Lower leg skin (tissue), 4 donors: Measurements from ENCODE around the gene FGF9. TPM values are rescaled to one million over a fixed set of nuclear protein-coding genes. Genes with fewer than 3 reads are reported as not detected.
A peak's percentile ranks its signal among the peaks of the same experiment; 100 is the strongest.

Experiments
- DNase-seq, 2 donors: peaks; one replicate each; pipeline ENCODE4 v3.0.0-alpha.2; 2019; ENCODE audit warnings: low spot score in 2 of 2
- H3K4me3 ChIP-seq: fragments of 200-600 bp; sonication (generic); 2 replicates; pipeline ENCODE4 v1.5.1; 2017; ENCODE audit warnings: mild to moderate bottlenecking, low read depth; ENCODE audit not compliant: poor library complexity, severe bottlenecking
- POLR2A ChIP-seq, 2 donors: fragments of 450-650 bp; IDR thresholded peaks; one replicate each; pipeline ENCODE4 v1.6.1; 2016 to 2017; ENCODE audit warnings: antibody characterized with exemption in 2 of 2, mild to moderate bottlenecking in 1 of 2, moderate library complexity in 1 of 2
- WGBS, 2 donors: methylation state at CpG; one replicate each; pipeline ENCODE4 v1.1.5; 2018; 5-methylcytosine and 5-hydroxymethylcytosine counted together
- intact Hi-C: fragments of 100-400 bp; cut with DNase I; formaldehyde crosslinking; loops from one replicate; pipeline ENCODE4 v1.15.0; 2023; ENCODE audit warnings: low total_unique reads
- total RNA-seq, 4 donors: library from RNA; depleted of rRNA; stranded (reverse); fragments of >200 nt; gene quantifications; one replicate each; pipeline ENCODE4 v1.1.0, GENCODE V29; 2016
- TF ChIP-seq, protein P1 (sequence below), 3 donors: fragments of 450-650 bp; IDR thresholded peaks; one replicate each; pipeline ENCODE4 v1.5.1; 2016; ENCODE audit warnings: antibody characterized with exemption in 3 of 3, mild to moderate bottlenecking in 3 of 3, moderate library complexity in 2 of 3

Gene FGF9
- total RNA-seq, 4 donors from 2014 or later = 0.13 to 0.25 (median 0.15) TPM; not detected in 1

DNA sequence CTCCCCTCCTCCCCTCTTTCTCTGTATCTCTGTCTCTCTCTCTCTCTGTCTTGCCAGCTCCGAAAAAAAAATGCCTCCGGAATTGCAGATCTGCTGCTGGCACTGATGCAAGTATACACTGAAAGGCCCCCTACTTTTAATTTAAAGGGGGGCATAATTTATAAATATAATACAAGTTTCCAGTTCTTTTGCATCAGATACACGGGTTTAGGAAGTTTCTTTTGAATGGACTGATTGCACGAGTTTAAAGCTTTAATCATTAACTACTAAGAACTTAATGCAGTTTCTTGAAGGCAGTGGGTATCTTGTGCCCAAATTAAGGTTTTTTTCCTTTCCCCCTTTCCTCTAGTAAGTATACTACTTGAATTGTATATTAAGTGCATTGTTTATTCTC lies 1.4 kb downstream of the FGF9 start:
- intact Hi-C loops = no loop called here
- TF ChIP-seq POLR2A (IDR thresholded peaks at IDR 0.05) = no peak
- TF ChIP-seq, protein P1, sequence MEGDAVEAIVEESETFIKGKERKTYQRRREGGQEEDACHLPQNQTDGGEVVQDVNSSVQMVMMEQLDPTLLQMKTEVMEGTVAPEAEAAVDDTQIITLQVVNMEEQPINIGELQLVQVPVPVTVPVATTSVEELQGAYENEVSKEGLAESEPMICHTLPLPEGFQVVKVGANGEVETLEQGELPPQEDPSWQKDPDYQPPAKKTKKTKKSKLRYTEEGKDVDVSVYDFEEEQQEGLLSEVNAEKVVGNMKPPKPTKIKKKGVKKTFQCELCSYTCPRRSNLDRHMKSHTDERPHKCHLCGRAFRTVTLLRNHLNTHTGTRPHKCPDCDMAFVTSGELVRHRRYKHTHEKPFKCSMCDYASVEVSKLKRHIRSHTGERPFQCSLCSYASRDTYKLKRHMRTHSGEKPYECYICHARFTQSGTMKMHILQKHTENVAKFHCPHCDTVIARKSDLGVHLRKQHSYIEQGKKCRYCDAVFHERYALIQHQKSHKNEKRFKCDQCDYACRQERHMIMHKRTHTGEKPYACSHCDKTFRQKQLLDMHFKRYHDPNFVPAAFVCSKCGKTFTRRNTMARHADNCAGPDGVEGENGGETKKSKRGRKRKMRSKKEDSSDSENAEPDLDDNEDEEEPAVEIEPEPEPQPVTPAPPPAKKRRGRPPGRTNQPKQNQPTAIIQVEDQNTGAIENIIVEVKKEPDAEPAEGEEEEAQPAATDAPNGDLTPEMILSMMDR (IDR thresholded peaks at IDR 0.05) = no peak
- 0 to 1% methylated on average over 4 of the region's 4 CpGs for WGBS, 2 donors
- H3K4me3 ChIP-seq = no peak overlapping the region
- DNase-seq = no peak

DNA sequence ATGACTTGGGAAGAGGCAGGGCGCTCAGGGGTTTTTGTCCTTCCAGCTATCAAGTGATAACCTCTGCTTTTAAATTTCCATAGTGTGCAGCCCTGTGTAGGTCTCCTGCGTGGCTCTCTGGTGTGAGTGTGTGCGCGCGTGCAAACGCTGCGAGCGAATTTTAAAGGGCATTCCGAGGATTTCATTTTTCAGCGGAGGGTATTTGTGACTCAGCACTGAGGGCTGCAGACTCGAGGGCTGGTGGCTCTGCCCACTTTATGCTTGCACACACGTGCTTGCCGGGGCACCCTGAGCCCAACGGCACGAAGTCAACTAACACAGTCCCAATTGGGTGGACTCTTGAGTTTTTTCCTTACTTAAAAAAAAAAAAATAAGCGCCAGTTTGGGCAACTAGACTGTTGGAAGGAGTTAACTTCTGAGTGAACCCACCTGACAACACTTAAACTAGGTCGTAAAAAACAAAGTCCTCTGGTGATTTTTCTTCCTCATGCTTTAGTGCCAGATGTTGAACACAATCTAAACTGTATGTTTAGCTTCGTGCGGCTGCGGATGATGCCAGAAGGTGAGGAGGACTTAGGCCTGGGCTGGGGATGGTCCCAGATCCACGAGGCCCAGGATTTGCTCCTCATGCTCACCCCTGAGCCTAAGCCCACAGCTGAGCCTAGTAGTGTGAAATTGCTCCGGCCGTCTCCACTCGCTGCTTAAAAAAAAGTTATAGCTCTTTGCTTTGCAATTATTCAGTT lies 2.1 kb downstream of the FGF9 start:
- intact Hi-C loops = no loop called here
- TF ChIP-seq, protein P1 (IDR thresholded peaks at IDR 0.05) = no peak
- WGBS, 2 donors = 3% methylated on average over 24 of the region's 24 CpGs
- DNase-seq = no peak
- H3K4me3 ChIP-seq = peak overlapping the region; percentile 24

DNA sequence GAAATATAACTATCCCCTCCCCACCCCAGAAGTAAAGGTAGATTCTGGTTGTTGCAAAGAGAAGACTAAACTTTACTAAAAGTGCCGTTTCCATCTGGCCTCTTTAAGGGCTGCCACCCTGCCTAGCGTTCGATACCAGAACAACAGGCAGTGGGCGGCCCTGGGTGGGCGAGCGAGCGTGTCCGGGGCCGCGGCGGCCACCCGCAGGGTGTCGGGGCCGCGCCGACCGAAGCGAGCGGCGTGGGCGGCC lies 2.6 kb downstream of the FGF9 start:
- WGBS, 2 donors = 0 to 1% methylated on average over 16 to 21 of the region's 21 CpGs
- DNase-seq = no peak
- intact Hi-C loops = no loop called here
- peak overlapping the region; percentile 24 for H3K4me3 ChIP-seq
- TF ChIP-seq POLR2A (IDR thresholded peaks at IDR 0.05) = no peak
- TF ChIP-seq, protein P1 (IDR thresholded peaks at IDR 0.05) = no peak

DNA sequence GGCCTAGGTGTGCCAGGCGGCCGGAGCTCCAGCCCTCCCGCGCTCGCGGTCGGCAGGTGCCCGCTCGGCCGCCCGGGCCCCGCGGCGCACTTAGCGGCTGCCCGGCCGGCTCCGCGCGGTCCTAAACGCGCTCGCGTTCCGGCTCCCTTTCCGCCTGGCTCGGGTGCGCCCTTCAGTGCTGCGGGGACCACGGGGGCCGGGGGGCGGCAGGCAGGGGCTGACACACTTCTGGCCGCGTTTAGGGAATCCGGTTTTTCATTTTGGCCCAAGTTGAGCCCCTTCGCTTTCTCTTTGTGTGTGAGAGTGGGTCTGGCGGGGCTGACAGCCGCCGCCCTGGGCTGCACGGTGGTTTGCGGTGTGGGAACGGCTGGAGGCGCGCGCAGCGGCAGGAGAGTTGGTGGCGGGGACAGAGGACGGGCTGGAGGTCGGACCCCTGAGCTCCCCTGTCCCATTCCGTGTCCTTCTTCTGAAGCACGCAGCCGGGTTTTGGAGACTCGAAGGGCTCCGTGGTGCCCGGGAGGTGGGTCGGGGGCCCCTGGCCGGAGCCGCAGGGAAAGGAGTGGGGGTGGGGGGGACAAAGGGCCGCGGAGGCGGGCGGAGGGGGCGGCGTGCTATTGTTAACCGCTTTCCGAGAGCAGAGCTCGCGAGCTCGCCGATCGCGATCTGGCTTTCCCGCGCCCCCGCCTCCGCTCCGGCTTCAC lies 3.1 kb downstream of the FGF9 start:
- DNase-seq = no peak
- intact Hi-C loops = no loop called here
- whole genome bisulfite sequencing, 2 donors = 0 to 1% methylated on average over 5 to 52 of the region's 77 CpGs
- H3K4me3 ChIP-seq = peak overlapping the region; percentile 24
- no peak for TF ChIP-seq POLR2A (IDR thresholded peaks at IDR 0.05)
- TF ChIP-seq, protein P1 (IDR thresholded peaks at IDR 0.05) = no peak

DNA sequence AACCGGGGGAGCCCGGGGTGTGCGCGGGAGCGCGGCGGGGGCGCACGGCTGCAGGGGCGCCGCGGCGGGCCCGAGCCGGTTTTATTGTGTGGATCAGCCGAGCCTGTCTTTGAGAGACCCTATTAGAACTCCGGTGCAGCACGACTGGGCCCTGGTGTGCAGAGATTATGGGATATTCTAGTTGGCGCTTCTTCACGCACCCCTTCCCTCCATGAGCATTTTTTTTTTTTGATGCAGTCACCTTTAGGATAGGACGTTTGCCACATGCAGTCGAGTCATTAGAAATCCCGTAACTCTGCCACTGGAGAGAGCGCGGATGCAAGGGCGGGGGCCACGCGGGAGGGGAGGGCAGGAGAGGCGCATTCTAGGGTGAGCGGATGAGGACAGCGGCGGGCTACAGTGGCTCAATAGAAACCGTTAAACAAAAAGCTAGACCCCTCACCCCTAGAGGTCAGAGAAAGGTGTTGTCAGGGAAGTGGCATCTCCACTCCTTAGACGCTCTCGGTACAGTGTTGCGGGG lies 3.7 kb downstream of the FGF9 start:
- WGBS, 2 donors = 2% methylated on average over 19 to 35 of the region's 36 CpGs
- DNase-seq = no peak
- peak overlapping the region; percentile 24 for H3K4me3 ChIP-seq
- TF ChIP-seq POLR2A (IDR thresholded peaks at IDR 0.05) = no peak
- TF ChIP-seq, protein P1 (IDR thresholded peaks at IDR 0.05) = no peak
- intact Hi-C loops = no loop called here
